ENCODE measurements around the gene PKN2.

GRCh38 chr1:88701275-88701674 lies 17.2 kb downstream of the PKN2 start:
- TF ChIP-seq POLR2A (IDR thresholded peaks at IDR 0.05) (no peak), CTCF (IDR thresholded peaks at IDR 0.05) (no peak)

Measured in thyroid gland (tissue), 4 donors.